HG03066 (cell line): ENCODE results near the gene CALHM3.

Experiments used
- ATAC-seq: cut with Tn5 transposase; IDR thresholded peaks from one replicate; pipeline ENCODE4 v1.9.1; 2021; ENCODE audit warnings: low read depth; ENCODE audit not compliant: unreplicated experiment

Gene CALHM3

GRCh38 chr10:103451091-103451813 is 27.8 kb downstream of the CALHM3 start:
- no peak for ATAC-seq

GRCh38 chr10:103450201-103450695 is 28.8 kb downstream of the CALHM3 start:
- no peak for ATAC-seq

- no peak for ATAC-seq
Measured at GRCh38 chr10:103449208-103450144, 29.6 kb downstream of the CALHM3 start.

- no peak for ATAC-seq
Measured at GRCh38 chr10:103448746-103449145, 30.3 kb downstream of the CALHM3 start.

- ATAC-seq = no peak
Measured at GRCh38 chr10:103447187-103447586, 31.9 kb downstream of the CALHM3 start.

GRCh38 chr10:103445767-103446567 is 33.1 kb downstream of the CALHM3 start:
- ATAC-seq = no peak

GRCh38 chr10:103445366-103445765 is 33.7 kb downstream of the CALHM3 start:
- no peak for ATAC-seq

- ATAC-seq = no peak
Measured at GRCh38 chr10:103444478-103444877, 34.6 kb downstream of the CALHM3 start.

GRCh38 chr10:103443475-103444185 is 35.4 kb downstream of the CALHM3 start:
- ATAC-seq = no peak

GRCh38 chr10:103442031-103442461 is 37.0 kb downstream of the CALHM3 start:
- ATAC-seq = no peak

- no peak for ATAC-seq
Measured at GRCh38 chr10:103441611-103442010, 37.4 kb downstream of the CALHM3 start.

- ATAC-seq = no peak
Measured at GRCh38 chr10:103441206-103441605, 37.8 kb downstream of the CALHM3 start.

- no peak for ATAC-seq
Measured at GRCh38 chr10:103440416-103440815, 38.6 kb downstream of the CALHM3 start.

GRCh38 chr10:103439776-103440175 is 39.3 kb downstream of the CALHM3 start:
- ATAC-seq = no peak

GRCh38 chr10:103433858-103434257 is 45.2 kb downstream of the CALHM3 start:
- no peak for ATAC-seq

GRCh38 chr10:103431902-103432301 is 47.1 kb downstream of the CALHM3 start:
- ATAC-seq = no peak

GRCh38 chr10:103429647-103430046 is 49.4 kb downstream of the CALHM3 start:
- no peak for ATAC-seq

GRCh38 chr10:103428989-103429643 is 49.9 kb downstream of the CALHM3 start:
- no peak for ATAC-seq

GRCh38 chr10:103427866-103428265 is 51.2 kb downstream of the CALHM3 start:
- ATAC-seq = no peak
